ENCODE results near the gene EMC8. TPM values are rescaled to one million over a fixed set of nuclear protein-coding genes. Genes with fewer than 3 reads are reported as not detected.

The EMC8 gene
- total RNA-seq, 1 experiment from 2014 or later: 62.7 TPM

DNA sequence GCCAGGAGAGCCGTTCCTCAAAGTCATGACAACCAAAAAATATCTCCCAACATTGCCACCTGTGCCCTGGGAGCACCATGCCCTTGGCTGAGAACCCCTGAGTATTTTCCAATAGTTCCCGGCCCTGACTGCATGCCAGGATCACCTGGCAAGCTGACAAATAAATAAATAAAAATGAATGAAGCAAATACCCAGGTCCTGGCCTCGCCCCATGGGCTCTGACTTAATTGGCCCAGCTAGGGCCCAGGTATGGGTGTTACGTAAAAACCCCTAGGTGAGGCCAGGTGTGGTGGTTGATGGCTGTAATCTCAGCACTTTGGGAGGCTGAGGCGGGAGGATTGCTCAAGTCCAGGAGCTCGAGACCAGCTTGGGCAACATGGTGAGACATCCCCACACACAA lies 45.8 kb downstream of the EMC8 start:
- Histone ChIP-seq H3K4me1 (ENCODE audit: insufficient read depth, low read length, poor library complexity, severe bottlenecking) (peaks cover 56% of the 10 kb centered on the region), H3K36me3 (ENCODE audit: insufficient read depth, low read length, poor library complexity, severe bottlenecking) (no peaks in the 10 kb centered on the region), H3K27me3 (replicated peaks; ENCODE audit: insufficient read depth, low read depth, low read length, poor library complexity) (no peaks in the 10 kb centered on the region), H3K27ac (ENCODE audit: low read depth, low read length, poor library complexity, severe bottlenecking) (no peak overlapping the region), H3K9me3 (ENCODE audit: low read depth, low read length, poor library complexity, severe bottlenecking) (no peaks in the 10 kb centered on the region), H3K4me3 (ENCODE audit: low read depth, low read length, poor library complexity, severe bottlenecking) (no peak overlapping the region)
- TF ChIP-seq, protein P1, sequence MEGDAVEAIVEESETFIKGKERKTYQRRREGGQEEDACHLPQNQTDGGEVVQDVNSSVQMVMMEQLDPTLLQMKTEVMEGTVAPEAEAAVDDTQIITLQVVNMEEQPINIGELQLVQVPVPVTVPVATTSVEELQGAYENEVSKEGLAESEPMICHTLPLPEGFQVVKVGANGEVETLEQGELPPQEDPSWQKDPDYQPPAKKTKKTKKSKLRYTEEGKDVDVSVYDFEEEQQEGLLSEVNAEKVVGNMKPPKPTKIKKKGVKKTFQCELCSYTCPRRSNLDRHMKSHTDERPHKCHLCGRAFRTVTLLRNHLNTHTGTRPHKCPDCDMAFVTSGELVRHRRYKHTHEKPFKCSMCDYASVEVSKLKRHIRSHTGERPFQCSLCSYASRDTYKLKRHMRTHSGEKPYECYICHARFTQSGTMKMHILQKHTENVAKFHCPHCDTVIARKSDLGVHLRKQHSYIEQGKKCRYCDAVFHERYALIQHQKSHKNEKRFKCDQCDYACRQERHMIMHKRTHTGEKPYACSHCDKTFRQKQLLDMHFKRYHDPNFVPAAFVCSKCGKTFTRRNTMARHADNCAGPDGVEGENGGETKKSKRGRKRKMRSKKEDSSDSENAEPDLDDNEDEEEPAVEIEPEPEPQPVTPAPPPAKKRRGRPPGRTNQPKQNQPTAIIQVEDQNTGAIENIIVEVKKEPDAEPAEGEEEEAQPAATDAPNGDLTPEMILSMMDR (conservative IDR thresholded peaks at IDR 0.05; ENCODE audit: low read depth, low read length): no peak
- no peak for TF ChIP-seq EZH2 (IDR thresholded peaks at IDR 0.05; ENCODE audit: borderline replicate concordance, low read depth, low read length, poor library complexity, severe bottlenecking)
- ChIA-PET CTCF (no interaction called here), POLR2A (ENCODE audit: low non-redundant PET) (no interaction called here)
- DNase-seq (ENCODE audit: low spot score): no peak
- intact Hi-C loops (cut with micrococcal nuclease; ENCODE audit: unreplicated experiment): no loop called here
- BruUV-seq (replicated peaks): no TSS peak

DNA sequence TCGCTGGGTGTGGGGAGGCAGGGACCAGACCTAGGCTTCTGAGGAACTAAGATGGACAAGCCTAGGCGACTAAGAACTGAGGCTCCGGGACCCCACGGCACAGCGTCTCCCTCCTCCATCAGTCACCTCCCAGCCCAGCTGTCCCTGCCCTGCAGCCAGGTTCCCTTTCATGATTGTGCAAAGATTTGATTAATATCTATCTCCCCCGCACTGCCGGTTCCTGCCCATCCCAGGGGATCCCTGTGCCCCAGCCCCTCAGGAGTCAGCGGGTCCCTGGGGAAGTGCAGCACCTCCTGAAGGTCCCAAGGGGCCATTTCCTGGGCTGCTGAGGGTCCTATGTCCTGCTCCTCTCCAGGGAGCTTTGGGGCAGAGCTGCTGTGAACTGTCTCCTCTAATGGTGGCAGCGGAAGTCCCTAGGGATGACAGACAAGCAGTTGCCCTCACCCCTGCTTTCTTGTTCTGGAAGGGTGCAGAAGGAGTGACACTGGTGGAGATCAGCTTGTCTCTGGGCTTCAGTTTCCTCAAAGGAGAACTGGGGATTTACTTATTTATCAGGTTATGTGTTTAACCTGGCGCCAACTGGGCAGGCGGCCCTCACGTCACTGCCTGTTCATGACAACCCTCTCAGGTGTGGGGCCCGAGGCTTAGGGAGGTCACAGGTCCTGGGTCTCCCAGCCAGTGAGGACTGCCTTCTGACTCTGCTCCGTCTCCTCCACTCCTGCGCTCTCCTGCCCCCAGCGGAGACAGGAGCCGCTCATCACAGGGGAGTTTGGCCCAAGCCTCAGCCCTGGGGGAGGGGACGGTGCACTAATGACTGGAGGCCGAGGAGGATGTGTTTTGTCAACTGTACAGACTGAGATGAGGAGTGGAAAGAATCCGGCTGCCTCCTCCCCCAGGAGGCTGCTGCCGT lies 46.6 kb downstream of the EMC8 start:
- peak; percentile 71 for DNase-seq (ENCODE audit: low spot score)
- H3K27ac ChIP-seq (ENCODE audit: low read depth, low read length, poor library complexity, severe bottlenecking): no peak overlapping the region
- TF ChIP-seq, protein P1 (conservative IDR thresholded peaks at IDR 0.05; ENCODE audit: low read depth, low read length): no peak
- no peak for TF ChIP-seq EZH2 (IDR thresholded peaks at IDR 0.05; ENCODE audit: borderline replicate concordance, low read depth, low read length, poor library complexity, severe bottlenecking)
- CTCF ChIA-PET: no interaction called here
- no peaks in the 10 kb centered on the region for H3K9me3 ChIP-seq (ENCODE audit: low read depth, low read length, poor library complexity, severe bottlenecking)
- no peak overlapping the region for H3K4me3 ChIP-seq (ENCODE audit: low read depth, low read length, poor library complexity, severe bottlenecking)
- BruUV-seq (replicated peaks): no TSS peak
- POLR2A ChIA-PET (ENCODE audit: low non-redundant PET): no interaction called here
- H3K27me3 ChIP-seq (replicated peaks; ENCODE audit: insufficient read depth, low read depth, low read length, poor library complexity): no peaks in the 10 kb centered on the region
- no peaks in the 10 kb centered on the region for H3K36me3 ChIP-seq (ENCODE audit: insufficient read depth, low read length, poor library complexity, severe bottlenecking)
- intact Hi-C loops (cut with micrococcal nuclease; ENCODE audit: unreplicated experiment): no loop called here
- H3K4me1 ChIP-seq (ENCODE audit: insufficient read depth, low read length, poor library complexity, severe bottlenecking): peaks cover 56% of the 10 kb centered on the region

- DNase-seq (ENCODE audit: low spot score): no peak
- Histone ChIP-seq H3K4me1 (ENCODE audit: insufficient read depth, low read length, poor library complexity, severe bottlenecking) (peaks cover 56% of the 10 kb centered on the region), H3K36me3 (ENCODE audit: insufficient read depth, low read length, poor library complexity, severe bottlenecking) (no peaks in the 10 kb centered on the region), H3K4me3 (ENCODE audit: low read depth, low read length, poor library complexity, severe bottlenecking) (no peak overlapping the region), H3K9me3 (ENCODE audit: low read depth, low read length, poor library complexity, severe bottlenecking) (no peaks in the 10 kb centered on the region), H3K27me3 (replicated peaks; ENCODE audit: insufficient read depth, low read depth, low read length, poor library complexity) (no peaks in the 10 kb centered on the region), H3K27ac (ENCODE audit: low read depth, low read length, poor library complexity, severe bottlenecking) (no peak overlapping the region)
- TF ChIP-seq, protein P1 (conservative IDR thresholded peaks at IDR 0.05; ENCODE audit: low read depth, low read length): no peak
- TF ChIP-seq EZH2 (IDR thresholded peaks at IDR 0.05; ENCODE audit: borderline replicate concordance, low read depth, low read length, poor library complexity, severe bottlenecking): no peak
- ChIA-PET CTCF (no interaction called here), POLR2A (ENCODE audit: low non-redundant PET) (no interaction called here)
- intact Hi-C loops (cut with micrococcal nuclease; ENCODE audit: unreplicated experiment): no loop called here
- BruUV-seq (replicated peaks): no TSS peak
These were observed 47.4 kb downstream of the EMC8 start for GRCh38 chr16:85751698-85752501.
